Stimulated activated CD4-positive, alpha-beta T cell treated with anti-CD3 and anti-CD28 coated beads, Interleukin-15, amount 100 ng/mL, for 1 hour (primary cell): Measurements from ENCODE around the gene ZNF536.
"Not testable (repeated sequence)": the region's sequence is repeated elsewhere in the genome, so short reads cannot be mapped to it uniquely, and the experiment has no call there.

Source experiments
- DNase-seq, 2 donors: peaks; one replicate each; pipeline ENCODE4 v3.0.0-alpha.2; 2020; ENCODE audit warnings: low read depth in 1 of 2, low spot score in 1 of 2

ZNF536 gene

GRCh38 chr19:30445385-30445784, 73.2 kb downstream of the ZNF536 start:
- DNase-seq, result no peak

GRCh38 chr19:30446120-30446519, 73.9 kb downstream of the ZNF536 start:
- DNase-seq, result not testable (repeated sequence)

GRCh38 chr19:30446850-30447552, 74.8 kb downstream of the ZNF536 start:
- no peak for DNase-seq

GRCh38 chr19:30447553-30447870, 75.3 kb downstream of the ZNF536 start:
- no peak for DNase-seq

GRCh38 chr19:30448386-30449077, 76.3 kb downstream of the ZNF536 start:
- no peak for DNase-seq

GRCh38 chr19:30449078-30449590, 77.0 kb downstream of the ZNF536 start:
- no peak for DNase-seq

- no peak for DNase-seq
Observed at GRCh38 chr19:30449673-30450072, 77.5 kb downstream of the ZNF536 start.

- DNase-seq, result no peak
Observed at GRCh38 chr19:30450100-30450499, 77.9 kb downstream of the ZNF536 start.

GRCh38 chr19:30450835-30451321, 78.7 kb downstream of the ZNF536 start:
- DNase-seq, result no peak

- no peak for DNase-seq
Observed at GRCh38 chr19:30452931-30453330, 80.7 kb downstream of the ZNF536 start.

- DNase-seq, result no peak
Observed at GRCh38 chr19:30453743-30454142, 81.6 kb downstream of the ZNF536 start.

- no peak for DNase-seq
Observed at GRCh38 chr19:30455881-30456280, 83.7 kb downstream of the ZNF536 start.

GRCh38 chr19:30457484-30457883, 85.3 kb downstream of the ZNF536 start:
- DNase-seq, result no peak

- DNase-seq, result no peak
Observed at GRCh38 chr19:30459859-30460258, 87.7 kb downstream of the ZNF536 start.

GRCh38 chr19:30464162-30464561, 92.0 kb downstream of the ZNF536 start:
- no peak for DNase-seq

- DNase-seq, result not testable (repeated sequence)
Observed at GRCh38 chr19:30466598-30466997, 94.4 kb downstream of the ZNF536 start.

- no peak for DNase-seq
Observed at GRCh38 chr19:30467239-30467638, 95.1 kb downstream of the ZNF536 start.

GRCh38 chr19:30469774-30470173, 97.6 kb downstream of the ZNF536 start:
- no peak for DNase-seq

- no peak for DNase-seq
Observed at GRCh38 chr19:30471441-30471840, 99.3 kb downstream of the ZNF536 start.

- DNase-seq, result no peak
Observed at GRCh38 chr19:30473334-30473867, 101.2 kb downstream of the ZNF536 start.

GRCh38 chr19:30476997-30477396, 104.8 kb downstream of the ZNF536 start:
- no peak for DNase-seq

GRCh38 chr19:30479231-30479630, 107.0 kb downstream of the ZNF536 start:
- no peak for DNase-seq
